Stomach (tissue), 9 donors: Measurements from ENCODE around the gene SYCP2. TPM values are rescaled to one million over a fixed set of nuclear protein-coding genes. Genes with fewer than 3 reads are reported as not detected.

Source experiments
- DNase-seq, 2 donors: peaks; one replicate each; pipeline versions ENCODE4 v3.0.0 to v3.0.0-alpha.2; 2013 to 2019
- H3K27ac ChIP-seq, 5 donors: fragments of 200-600 bp in 4 of 5; sonication (generic) in 4 of 5; one replicate each; pipeline ENCODE4 v1.5.1; 2013 to 2019; ENCODE audit warnings: mild to moderate bottlenecking in 1 of 5, moderate library complexity in 1 of 5
- H3K27me3 ChIP-seq, 3 donors: fragments of 200-600 bp; sonication (generic); one replicate each; pipeline ENCODE4 v1.5.1; 2017 to 2019; ENCODE audit warnings: mixed run types in 1 of 3
- H3K36me3 ChIP-seq, 4 donors: fragments of 200-600 bp; sonication (generic); 1 replicate in 3 of 4; 2 replicates in 1 of 4; pipeline ENCODE4 v1.5.1; 2016 to 2019
- H3K4me1 ChIP-seq, 4 donors: fragments of 200-600 bp; sonication (generic); one replicate each; pipeline ENCODE4 v1.5.1; 2016 to 2019
- H3K4me3 ChIP-seq, 4 donors: fragments of 200-600 bp; sonication (generic) in 3 of 4; one replicate each; pipeline ENCODE4 v1.5.1; 2016 to 2019; ENCODE audit warnings: mild to moderate bottlenecking in 1 of 4
- H3K9me3 ChIP-seq, 4 donors: fragments of 200-600 bp; sonication (generic); one replicate each; pipeline ENCODE4 v1.5.1; 2016 to 2019
- EP300 ChIP-seq: sonication (generic); formaldehyde crosslinking; IDR thresholded peaks from one replicate; pipeline ENCODE4 v1.6.1; 2017; ENCODE audit warnings: antibody characterized with exemption
- POLR2A ChIP-seq, 4 donors: fragments of 450-650 bp; IDR thresholded peaks; one replicate each; pipeline ENCODE4 v1.6.1; 2016; ENCODE audit warnings: antibody characterized with exemption in 4 of 4, control low read depth in 2 of 4, mild to moderate bottlenecking in 1 of 4, moderate library complexity in 1 of 4
- POLR2AphosphoS5 ChIP-seq, 3 donors: sonication (generic); formaldehyde crosslinking; IDR thresholded peaks; one replicate each; pipeline ENCODE4 v1.6.1; 2016; ENCODE audit warnings: antibody characterized with exemption in 3 of 3
- WGBS, 5 donors: extraction: QIAGEN DNeasy Blood & Tissue Kit in 3 of 5; methylation state at CpG; one replicate each; pipeline versions ENCODE4 v1.1.5 to v1.1.7; 2013 to 2018; 5-methylcytosine and 5-hydroxymethylcytosine counted together
- intact Hi-C: fragments of 100-400 bp; cut with DNase I; formaldehyde crosslinking; loops from one replicate; pipeline ENCODE4 v1.15.1; 2023; ENCODE audit warnings: low total_unique reads
- polyA plus RNA-seq, 3 donors: library from polyadenylated mRNA; stranded (reverse); fragments of 200-250 nt; gene quantifications; one replicate each; pipeline ENCODE4 v1.2.3, GENCODE V29; 2013
- total RNA-seq, 5 donors: library from RNA; depleted of rRNA; stranded (reverse); fragments of >200 nt; gene quantifications; one replicate each; pipeline versions ENCODE4 v1.1.0 to v1.2.3, GENCODE V29; 2014 to 2016
- TF ChIP-seq, protein P1 (sequence below), 7 experiments: fragments of 450-650 bp in 4 of 7; fragments of 200-600 bp in 3 of 7; sonication (generic) in 3 of 7; IDR thresholded peaks; one replicate each; pipeline ENCODE4 v1.5.1; 2016 to 2019; ENCODE audit warnings: antibody characterized with exemption in 7 of 7, control low read depth in 2 of 7, mild to moderate bottlenecking in 1 of 7
- donor health status: healthy with polysubstance abuse.
- donor health status: Bipolar disorder and iron deficiency.
- donor health status: healthy.

The SYCP2 gene
- total and polyA plus RNA-seq, 8 donors = 1.4 to 14.6 (median 6.7) TPM

GRCh38 chr20:59819496-59820203 lies 113.8 kb downstream of the SYCP2 start:
- H3K4me3 ChIP-seq = no peak overlapping the region
- 86 to 92% (median 88%) methylated on average over 20 of the region's 20 CpGs for WGBS, 5 donors
- intact Hi-C loops = no loop called here
- TF ChIP-seq, protein P1, sequence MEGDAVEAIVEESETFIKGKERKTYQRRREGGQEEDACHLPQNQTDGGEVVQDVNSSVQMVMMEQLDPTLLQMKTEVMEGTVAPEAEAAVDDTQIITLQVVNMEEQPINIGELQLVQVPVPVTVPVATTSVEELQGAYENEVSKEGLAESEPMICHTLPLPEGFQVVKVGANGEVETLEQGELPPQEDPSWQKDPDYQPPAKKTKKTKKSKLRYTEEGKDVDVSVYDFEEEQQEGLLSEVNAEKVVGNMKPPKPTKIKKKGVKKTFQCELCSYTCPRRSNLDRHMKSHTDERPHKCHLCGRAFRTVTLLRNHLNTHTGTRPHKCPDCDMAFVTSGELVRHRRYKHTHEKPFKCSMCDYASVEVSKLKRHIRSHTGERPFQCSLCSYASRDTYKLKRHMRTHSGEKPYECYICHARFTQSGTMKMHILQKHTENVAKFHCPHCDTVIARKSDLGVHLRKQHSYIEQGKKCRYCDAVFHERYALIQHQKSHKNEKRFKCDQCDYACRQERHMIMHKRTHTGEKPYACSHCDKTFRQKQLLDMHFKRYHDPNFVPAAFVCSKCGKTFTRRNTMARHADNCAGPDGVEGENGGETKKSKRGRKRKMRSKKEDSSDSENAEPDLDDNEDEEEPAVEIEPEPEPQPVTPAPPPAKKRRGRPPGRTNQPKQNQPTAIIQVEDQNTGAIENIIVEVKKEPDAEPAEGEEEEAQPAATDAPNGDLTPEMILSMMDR (IDR thresholded peaks at IDR 0.05) = no peak
- TF ChIP-seq EP300 = no peak
- no peak for TF ChIP-seq POLR2A (IDR thresholded peaks at IDR 0.05)
- no peak for TF ChIP-seq POLR2AphosphoS5 (IDR thresholded peaks at IDR 0.05)
- no peak for DNase-seq
- H3K27ac ChIP-seq = no peak overlapping the region
- H3K36me3 ChIP-seq = no peaks in the 10 kb centered on the region
- H3K4me1 ChIP-seq = peaks cover 0 to 11% (median 0%) of the 10 kb centered on the region in 4 donors
- H3K27me3 ChIP-seq = peaks cover 0 to 16% (median 0%) of the 10 kb centered on the region in 3 donors
- no peaks in the 10 kb centered on the region for H3K9me3 ChIP-seq

- Histone ChIP-seq H3K27me3 (peaks cover 0 to 16% (median 0%) of the 10 kb centered on the region in 3 donors), H3K4me1 (peaks cover 0 to 11% (median 0%) of the 10 kb centered on the region in 4 donors), H3K4me3 (no peak overlapping the region), H3K27ac (no peak overlapping the region), H3K36me3 (no peaks in the 10 kb centered on the region), H3K9me3 (no peaks in the 10 kb centered on the region)
- intact Hi-C loops = no loop called here
- WGBS, 5 donors = 81 to 88% (median 85%) methylated on average over 10 of the region's 10 CpGs
- TF ChIP-seq, protein P1 (IDR thresholded peaks at IDR 0.05) = no peak
- TF ChIP-seq POLR2AphosphoS5 (IDR thresholded peaks at IDR 0.05) (no peak), EP300 (no peak), POLR2A (IDR thresholded peaks at IDR 0.05) (no peak)
- no peak for DNase-seq
Observed at GRCh38 chr20:59818911-59819310, 114.5 kb downstream of the SYCP2 start.

DNA sequence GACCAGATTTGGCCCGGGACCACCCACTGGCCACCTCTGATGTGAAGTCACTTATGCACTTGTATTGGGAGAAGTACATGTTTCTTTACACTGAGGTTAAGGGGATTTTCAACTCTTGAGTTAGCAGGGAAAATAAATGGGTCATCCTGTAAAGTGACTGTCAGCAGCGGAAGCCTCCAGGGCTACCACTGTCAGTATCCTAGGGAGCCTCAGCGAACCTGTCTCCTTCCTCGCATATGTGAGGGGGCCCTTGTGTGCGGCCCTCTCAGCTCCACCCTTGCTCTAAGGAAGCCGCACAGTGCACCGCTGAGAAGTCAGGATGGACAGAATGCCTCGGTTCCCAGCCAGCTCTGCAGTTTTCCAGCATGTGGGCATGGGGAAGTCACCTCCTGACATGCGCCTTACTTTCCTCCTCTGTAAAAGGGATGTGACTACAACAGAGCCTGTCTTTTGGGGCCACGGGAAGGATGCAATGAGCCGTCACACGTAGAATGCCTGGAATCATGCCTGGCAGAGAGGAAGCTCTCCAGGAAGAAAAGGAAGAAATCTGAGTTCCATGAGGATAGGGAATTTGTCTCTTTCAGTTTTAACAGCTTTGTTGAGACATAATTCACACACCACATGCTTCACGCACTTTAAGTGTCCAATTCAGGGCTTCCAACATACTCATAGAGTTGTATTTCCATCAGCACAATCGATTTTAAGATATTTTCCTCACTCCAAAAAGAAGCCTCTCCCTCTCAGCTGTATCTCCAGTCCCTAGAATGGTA lies 115.4 kb downstream of the SYCP2 start:
- H3K4me1 ChIP-seq = peaks cover 0 to 7% (median 0%) of the 10 kb centered on the region in 4 donors
- H3K9me3 ChIP-seq = no peaks in the 10 kb centered on the region
- peaks cover 0 to 16% (median 0%) of the 10 kb centered on the region in 3 donors for H3K27me3 ChIP-seq
- intact Hi-C loops = no loop called here
- H3K4me3 ChIP-seq = no peak overlapping the region
- no peaks in the 10 kb centered on the region for H3K36me3 ChIP-seq
- 78 to 84% (median 81%) methylated on average over 12 to 14 of the region's 14 CpGs for WGBS, 5 donors
- TF ChIP-seq POLR2AphosphoS5 (IDR thresholded peaks at IDR 0.05) = no peak
- TF ChIP-seq EP300 = no peak
- TF ChIP-seq, protein P1 (IDR thresholded peaks at IDR 0.05) = no peak
- TF ChIP-seq POLR2A (IDR thresholded peaks at IDR 0.05) = no peak
- no peak for DNase-seq
- no peak overlapping the region for H3K27ac ChIP-seq

- no peaks in the 10 kb centered on the region for H3K36me3 ChIP-seq
- intact Hi-C loops = no loop called here
- no peak overlapping the region for H3K4me3 ChIP-seq
- peaks cover 0 to 7% (median 0%) of the 10 kb centered on the region in 4 donors for H3K4me1 ChIP-seq
- no peak for DNase-seq
- WGBS, 5 donors = 71 to 84% (median 76%) methylated on average over 4 of the region's 4 CpGs
- TF ChIP-seq POLR2A (IDR thresholded peaks at IDR 0.05) (no peak), EP300 (no peak), POLR2AphosphoS5 (IDR thresholded peaks at IDR 0.05) (no peak)
- TF ChIP-seq, protein P1 (IDR thresholded peaks at IDR 0.05) = no peak
- H3K9me3 ChIP-seq = no peaks in the 10 kb centered on the region
- peaks cover 0 to 16% (median 0%) of the 10 kb centered on the region in 3 donors for H3K27me3 ChIP-seq
- H3K27ac ChIP-seq = no peak overlapping the region
Observed at GRCh38 chr20:59817406-59817805, 116.0 kb downstream of the SYCP2 start.
